ENCODE data around the gene SHOC1. TPM values are rescaled to one million over a fixed set of nuclear protein-coding genes. Genes with fewer than 3 reads are reported as not detected.

Gene SHOC1
- total RNA-seq, 1 donor from 2014 or later = not detected

GRCh38 chr9:111806259-111806658 is 11.5 kb upstream of the SHOC1 start:
- no peak for DNase-seq (ENCODE audit: low read depth)
- H3K4me3 ChIP-seq (ENCODE audit: low read depth, low read length) = no peak overlapping the region
- no peak for TF ChIP-seq CTCF (conservative IDR thresholded peaks at IDR 0.05; ENCODE audit: low read depth, low read length)

- peak; percentile 42 for DNase-seq (ENCODE audit: low read depth)
- no peak for TF ChIP-seq CTCF (conservative IDR thresholded peaks at IDR 0.05; ENCODE audit: low read depth, low read length)
- H3K4me3 ChIP-seq (ENCODE audit: low read depth, low read length) = no peak overlapping the region
These were observed 11.1 kb upstream of the SHOC1 start for GRCh38 chr9:111805830-111806241.

- no peak overlapping the region for H3K4me3 ChIP-seq (ENCODE audit: low read depth, low read length)
- no peak for DNase-seq (ENCODE audit: low read depth)
These were observed 10.5 kb upstream of the SHOC1 start for GRCh38 chr9:111805262-111805661.

GRCh38 chr9:111804636-111805035 is 9.9 kb upstream of the SHOC1 start:
- TF ChIP-seq CTCF (conservative IDR thresholded peaks at IDR 0.05; ENCODE audit: low read depth, low read length) = no peak
- no peak for DNase-seq (ENCODE audit: low read depth)
- no peak overlapping the region for H3K4me3 ChIP-seq (ENCODE audit: low read depth, low read length)

More at GRCh38 chr9:111805262-111805661, 10.5 kb upstream of the SHOC1 start:
- TF ChIP-seq CTCF (conservative IDR thresholded peaks at IDR 0.05; ENCODE audit: low read depth, low read length) = no peak

GRCh38 chr9:111803924-111804323 is 9.2 kb upstream of the SHOC1 start:
- no peak overlapping the region for H3K4me3 ChIP-seq (ENCODE audit: low read depth, low read length)
- no peak for TF ChIP-seq CTCF (conservative IDR thresholded peaks at IDR 0.05; ENCODE audit: low read depth, low read length)

GRCh38 chr9:111799915-111800526 is 5.3 kb upstream of the SHOC1 start:
- no peak for TF ChIP-seq CTCF (conservative IDR thresholded peaks at IDR 0.05; ENCODE audit: low read depth, low read length)
- H3K4me3 ChIP-seq (ENCODE audit: low read depth, low read length) = no peak overlapping the region
- DNase-seq (ENCODE audit: low read depth) = no peak

More at GRCh38 chr9:111803924-111804323, 9.2 kb upstream of the SHOC1 start:
- DNase-seq (ENCODE audit: low read depth) = no peak

- no peak for DNase-seq (ENCODE audit: low read depth)
- no peak overlapping the region for H3K4me3 ChIP-seq (ENCODE audit: low read depth, low read length)
- TF ChIP-seq CTCF (conservative IDR thresholded peaks at IDR 0.05; ENCODE audit: low read depth, low read length) = no peak
These were observed 4.8 kb upstream of the SHOC1 start for GRCh38 chr9:111799506-111799905.

Data from epithelial cell of proximal tubule (primary cell).